Neural cell (in vitro differentiated cells): Measurements from ENCODE around the gene TRIOBP. TPM values are rescaled to one million over a fixed set of nuclear protein-coding genes. Genes with fewer than 3 reads are reported as not detected.

Experiments
- H2AFZ ChIP-seq: fragments of 200-600, 300-800 bp; sonication (generic), shearing (Covaris generic); 2 replicates; pipeline ENCODE4 v1.6.0; 2014; ENCODE audit warnings: low read depth, mild to moderate bottlenecking, antibody characterized with exemption, low read length, moderate library complexity
- H3F3A ChIP-seq: fragments of 200-600 bp; shearing (Covaris generic); 2 replicates; pipeline ENCODE4 v1.6.1; 2016; ENCODE audit warnings: mild to moderate bottlenecking, moderate library complexity, mixed read lengths, antibody characterized with exemption, low read length; ENCODE audit not compliant: insufficient read depth, poor library complexity, severe bottlenecking
- H3K27ac ChIP-seq: fragments of 200-600, 300-800 bp; sonication (generic), shearing (Covaris generic); 2 replicates; pipeline ENCODE4 v1.5.1; 2014; ENCODE audit warnings: mild to moderate bottlenecking, low read length, moderate library complexity
- H3K27me3 ChIP-seq: fragments of 300-800, 200-600 bp; sonication (generic), shearing (Covaris generic); 2 replicates; pipeline ENCODE4 v1.6.0; 2014; ENCODE audit warnings: mild to moderate bottlenecking, low read depth, low read length, moderate library complexity; ENCODE audit not compliant: insufficient read depth
- H3K36me3 ChIP-seq: fragments of 300-800, 200-600 bp; sonication (generic), shearing (Covaris generic); 2 replicates; pipeline ENCODE4 v1.5.1; 2014; ENCODE audit warnings: mild to moderate bottlenecking, antibody characterized with exemption, low read length, moderate library complexity; ENCODE audit not compliant: insufficient read depth
- H3K4me2 ChIP-seq: fragments of 300-800, 200-600 bp; sonication (generic), shearing (Covaris generic); 2 replicates; pipeline ENCODE4 v1.6.0; 2014; ENCODE audit warnings: mild to moderate bottlenecking, low read length
- H3K4me3 ChIP-seq: fragments of 300-800, 200-600 bp; sonication (generic), shearing (Covaris generic); 2 replicates; pipeline ENCODE4 v1.5.1; 2014; ENCODE audit warnings: mild to moderate bottlenecking, low read length, moderate library complexity
- H3K79me2 ChIP-seq: fragments of 200-600 bp; shearing (Covaris generic); replicated peaks from 2 replicates; pipeline ENCODE4 v1.6.0; 2014; ENCODE audit warnings: mild to moderate bottlenecking, low read length, moderate library complexity; ENCODE audit not compliant: insufficient read depth
- H3K9ac ChIP-seq: fragments of 300-800, 200-600 bp; sonication (generic), shearing (Covaris generic); 2 replicates; pipeline ENCODE4 v1.6.1; 2016; ENCODE audit warnings: mild to moderate bottlenecking, low read length, mixed read lengths
- H3K9me2 ChIP-seq: fragments of 200-600 bp; shearing (Covaris generic); 2 replicates; pipeline ENCODE4 v1.6.1; 2016; ENCODE audit warnings: mild to moderate bottlenecking, low read length, mixed read lengths; ENCODE audit not compliant: insufficient read depth
- H3K9me3 ChIP-seq: fragments of 200-600, 300-800 bp; sonication (generic), shearing (Covaris generic); 2 replicates; pipeline ENCODE4 v1.6.1; 2016; ENCODE audit warnings: mild to moderate bottlenecking, mixed run types, low read length, moderate library complexity, mixed read lengths
- H4K20me1 ChIP-seq: fragments of 200-600 bp; shearing (Covaris generic); 2 replicates; pipeline ENCODE4 v1.6.1; 2016; ENCODE audit warnings: mild to moderate bottlenecking, mixed run types; ENCODE audit not compliant: insufficient read depth
- EP300 ChIP-seq: fragments of 450-650 bp; conservative IDR thresholded peaks from 2 replicates; pipeline ENCODE4 v1.6.1; 2014; ENCODE audit warnings: antibody characterized with exemption, mild to moderate bottlenecking, moderate library complexity; ENCODE audit not compliant: poor library complexity, severe bottlenecking
- EZH2 ChIP-seq: fragments of 200-600, 300-800 bp; shearing (Covaris generic), sonication (generic); IDR thresholded peaks from 2 replicates; pipeline ENCODE4 v1.6.1; 2014; ENCODE audit warnings: antibody characterized with exemption, low read length, borderline replicate concordance, mild to moderate bottlenecking; ENCODE audit not compliant: insufficient read depth, poor library complexity, severe bottlenecking
- MXI1 ChIP-seq: fragments of 450-650 bp; conservative IDR thresholded peaks from 2 replicates; pipeline ENCODE4 v1.6.1; 2014; ENCODE audit warnings: antibody characterized with exemption, mild to moderate bottlenecking; ENCODE audit not compliant: poor library complexity, severe bottlenecking
- POLR2AphosphoS5 ChIP-seq: IDR thresholded peaks from 2 replicates; pipeline ENCODE4 v1.6.1; 2012
- RAD21 ChIP-seq: fragments of 450-650 bp; conservative IDR thresholded peaks from 2 replicates; pipeline ENCODE4 v1.6.1; 2014; ENCODE audit warnings: antibody characterized with exemption, mild to moderate bottlenecking, moderate library complexity
- SMC3 ChIP-seq: fragments of 450-650 bp; conservative IDR thresholded peaks from 2 replicates; pipeline ENCODE4 v1.6.1; 2014; ENCODE audit warnings: antibody characterized with exemption, mild to moderate bottlenecking, moderate library complexity; ENCODE audit not compliant: poor library complexity
- TAF1 ChIP-seq: IDR thresholded peaks from 2 replicates; pipeline ENCODE4 v1.6.1; 2012; ENCODE audit warnings: low read depth
- polyA plus RNA-seq: library from polyadenylated mRNA; depleted of rRNA; stranded (reverse); fragments of >200 nt; gene quantifications from 2 replicates; pipeline ENCODE4 v1.2.3, GENCODE V29; 2014
- TF ChIP-seq, protein P1 (sequence below): IDR thresholded peaks from 2 replicates; pipeline ENCODE4 v1.6.1; 2012; ENCODE audit warnings: borderline replicate concordance
- TF ChIP-seq, protein P2 (sequence below): fragments of 450-650 bp; IDR thresholded peaks from 2 replicates; pipeline ENCODE4 v1.5.1; 2014; ENCODE audit warnings: antibody characterized with exemption, mild to moderate bottlenecking, moderate library complexity; ENCODE audit not compliant: poor library complexity, severe bottlenecking

TRIOBP gene
- polyA plus RNA-seq, 1 donor from 2014 or later, result 16.2 TPM

DNA sequence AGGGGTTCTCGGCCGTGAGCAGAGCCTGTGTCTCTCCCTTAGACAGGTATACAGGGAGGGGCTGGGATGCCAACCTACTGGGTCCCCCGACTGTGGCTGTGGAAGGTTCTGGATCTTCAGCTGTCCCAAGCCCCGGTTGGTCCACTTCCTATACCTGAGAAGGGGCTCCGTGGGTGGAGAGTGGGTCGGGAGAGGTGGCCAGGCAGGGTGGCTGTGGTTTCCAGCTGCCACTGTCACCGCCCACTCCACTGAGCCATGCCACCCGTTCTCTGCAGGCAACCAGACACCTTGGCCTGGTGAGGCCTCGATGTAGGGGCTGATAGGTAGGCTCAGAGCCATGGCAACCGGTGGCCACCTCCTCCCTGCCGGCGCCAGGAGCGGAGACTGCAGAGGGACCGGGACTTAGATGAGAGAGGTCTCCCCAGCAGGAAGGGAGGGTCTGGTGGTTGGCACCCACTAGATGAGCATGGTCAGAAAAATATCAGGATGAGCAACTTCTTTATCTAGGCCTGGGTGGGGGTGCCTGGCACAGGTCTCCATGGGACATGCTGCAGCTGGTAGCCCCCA lies 53.8 kb downstream of the TRIOBP start:
- no peaks in the 10 kb centered on the region for H3K9me2 ChIP-seq
- H3F3A ChIP-seq, result no peaks in the 10 kb centered on the region
- H3K27me3 ChIP-seq, result no peaks in the 10 kb centered on the region
- no peaks in the 10 kb centered on the region for H3K9me3 ChIP-seq
- no peaks in the 10 kb centered on the region for H4K20me1 ChIP-seq
- H3K4me2 ChIP-seq, result no peak overlapping the region
- H3K36me3 ChIP-seq, result no peaks in the 10 kb centered on the region
- H3K9ac ChIP-seq, result no peak overlapping the region
- H2AFZ ChIP-seq, result no peak overlapping the region
- no peaks in the 10 kb centered on the region for H3K79me2 ChIP-seq
- TF ChIP-seq EZH2, result no peak
- no peak for TF ChIP-seq TAF1
- TF ChIP-seq RAD21, result no peak
- no peak for TF ChIP-seq EP300
- TF ChIP-seq, protein P1, sequence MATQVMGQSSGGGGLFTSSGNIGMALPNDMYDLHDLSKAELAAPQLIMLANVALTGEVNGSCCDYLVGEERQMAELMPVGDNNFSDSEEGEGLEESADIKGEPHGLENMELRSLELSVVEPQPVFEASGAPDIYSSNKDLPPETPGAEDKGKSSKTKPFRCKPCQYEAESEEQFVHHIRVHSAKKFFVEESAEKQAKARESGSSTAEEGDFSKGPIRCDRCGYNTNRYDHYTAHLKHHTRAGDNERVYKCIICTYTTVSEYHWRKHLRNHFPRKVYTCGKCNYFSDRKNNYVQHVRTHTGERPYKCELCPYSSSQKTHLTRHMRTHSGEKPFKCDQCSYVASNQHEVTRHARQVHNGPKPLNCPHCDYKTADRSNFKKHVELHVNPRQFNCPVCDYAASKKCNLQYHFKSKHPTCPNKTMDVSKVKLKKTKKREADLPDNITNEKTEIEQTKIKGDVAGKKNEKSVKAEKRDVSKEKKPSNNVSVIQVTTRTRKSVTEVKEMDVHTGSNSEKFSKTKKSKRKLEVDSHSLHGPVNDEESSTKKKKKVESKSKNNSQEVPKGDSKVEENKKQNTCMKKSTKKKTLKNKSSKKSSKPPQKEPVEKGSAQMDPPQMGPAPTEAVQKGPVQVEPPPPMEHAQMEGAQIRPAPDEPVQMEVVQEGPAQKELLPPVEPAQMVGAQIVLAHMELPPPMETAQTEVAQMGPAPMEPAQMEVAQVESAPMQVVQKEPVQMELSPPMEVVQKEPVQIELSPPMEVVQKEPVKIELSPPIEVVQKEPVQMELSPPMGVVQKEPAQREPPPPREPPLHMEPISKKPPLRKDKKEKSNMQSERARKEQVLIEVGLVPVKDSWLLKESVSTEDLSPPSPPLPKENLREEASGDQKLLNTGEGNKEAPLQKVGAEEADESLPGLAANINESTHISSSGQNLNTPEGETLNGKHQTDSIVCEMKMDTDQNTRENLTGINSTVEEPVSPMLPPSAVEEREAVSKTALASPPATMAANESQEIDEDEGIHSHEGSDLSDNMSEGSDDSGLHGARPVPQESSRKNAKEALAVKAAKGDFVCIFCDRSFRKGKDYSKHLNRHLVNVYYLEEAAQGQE, result no peak
- TF ChIP-seq, protein P2, sequence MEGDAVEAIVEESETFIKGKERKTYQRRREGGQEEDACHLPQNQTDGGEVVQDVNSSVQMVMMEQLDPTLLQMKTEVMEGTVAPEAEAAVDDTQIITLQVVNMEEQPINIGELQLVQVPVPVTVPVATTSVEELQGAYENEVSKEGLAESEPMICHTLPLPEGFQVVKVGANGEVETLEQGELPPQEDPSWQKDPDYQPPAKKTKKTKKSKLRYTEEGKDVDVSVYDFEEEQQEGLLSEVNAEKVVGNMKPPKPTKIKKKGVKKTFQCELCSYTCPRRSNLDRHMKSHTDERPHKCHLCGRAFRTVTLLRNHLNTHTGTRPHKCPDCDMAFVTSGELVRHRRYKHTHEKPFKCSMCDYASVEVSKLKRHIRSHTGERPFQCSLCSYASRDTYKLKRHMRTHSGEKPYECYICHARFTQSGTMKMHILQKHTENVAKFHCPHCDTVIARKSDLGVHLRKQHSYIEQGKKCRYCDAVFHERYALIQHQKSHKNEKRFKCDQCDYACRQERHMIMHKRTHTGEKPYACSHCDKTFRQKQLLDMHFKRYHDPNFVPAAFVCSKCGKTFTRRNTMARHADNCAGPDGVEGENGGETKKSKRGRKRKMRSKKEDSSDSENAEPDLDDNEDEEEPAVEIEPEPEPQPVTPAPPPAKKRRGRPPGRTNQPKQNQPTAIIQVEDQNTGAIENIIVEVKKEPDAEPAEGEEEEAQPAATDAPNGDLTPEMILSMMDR, result no peak
- no peak for TF ChIP-seq POLR2AphosphoS5
- no peak for TF ChIP-seq MXI1
- no peak for TF ChIP-seq SMC3
- H3K27ac ChIP-seq, result no peak overlapping the region
- no peak overlapping the region for H3K4me3 ChIP-seq

DNA sequence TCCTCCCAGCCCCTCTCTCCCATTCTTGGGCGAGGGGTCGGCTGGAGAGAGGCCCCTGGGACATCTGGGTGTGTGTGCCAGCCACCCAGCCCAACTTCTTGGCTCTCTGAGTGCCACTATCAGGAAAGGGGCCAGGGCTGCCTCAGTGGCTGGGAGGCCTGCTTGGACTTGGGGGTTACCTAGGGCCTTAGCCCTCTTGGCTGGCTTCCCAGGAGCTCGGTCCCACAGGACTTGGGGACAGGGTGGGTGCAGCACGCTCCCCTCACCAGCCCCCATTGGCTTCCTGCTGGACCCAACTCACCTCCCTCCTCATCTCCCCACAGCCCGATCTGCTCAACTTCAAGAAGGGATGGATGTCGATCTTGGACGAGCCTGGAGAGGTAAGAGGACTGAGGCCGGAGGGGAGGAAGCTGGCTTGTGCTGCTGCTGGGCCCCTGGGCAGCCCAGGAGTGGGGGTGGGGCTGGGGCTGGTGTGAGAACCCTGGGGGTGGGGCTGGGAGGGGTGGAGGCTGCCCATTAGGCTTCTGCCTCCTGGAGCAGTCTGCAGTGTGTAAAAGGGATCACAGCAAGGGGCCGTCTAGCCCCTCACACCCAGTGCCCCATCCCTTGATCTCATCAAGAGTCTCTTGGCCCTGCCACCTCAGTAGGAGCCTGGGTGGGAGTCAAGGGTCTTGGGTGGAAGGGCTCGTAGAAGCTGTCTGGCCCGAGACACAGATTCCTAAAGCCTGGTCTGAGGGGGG lies 54.8 kb downstream of the TRIOBP start:
- H3K27me3 ChIP-seq, result no peaks in the 10 kb centered on the region
- H3K36me3 ChIP-seq, result no peaks in the 10 kb centered on the region
- H3K4me3 ChIP-seq, result no peak overlapping the region
- no peaks in the 10 kb centered on the region for H3F3A ChIP-seq
- no peak overlapping the region for H3K4me2 ChIP-seq
- no peak overlapping the region for H2AFZ ChIP-seq
- H3K9me2 ChIP-seq, result no peaks in the 10 kb centered on the region
- H3K9me3 ChIP-seq, result no peaks in the 10 kb centered on the region
- H3K79me2 ChIP-seq, result no peaks in the 10 kb centered on the region
- no peaks in the 10 kb centered on the region for H4K20me1 ChIP-seq
- TF ChIP-seq MXI1, result no peak
- no peak for TF ChIP-seq TAF1
- TF ChIP-seq EZH2, result no peak
- no peak for TF ChIP-seq EP300
- no peak for TF ChIP-seq RAD21
- TF ChIP-seq, protein P1, result no peak
- TF ChIP-seq, protein P2, result no peak
- TF ChIP-seq SMC3, result no peak
- TF ChIP-seq POLR2AphosphoS5, result no peak
- no peak overlapping the region for H3K9ac ChIP-seq
- no peak overlapping the region for H3K27ac ChIP-seq
